ENCODE data around the gene COL23A1.

- TF ChIP-seq, protein P1, sequence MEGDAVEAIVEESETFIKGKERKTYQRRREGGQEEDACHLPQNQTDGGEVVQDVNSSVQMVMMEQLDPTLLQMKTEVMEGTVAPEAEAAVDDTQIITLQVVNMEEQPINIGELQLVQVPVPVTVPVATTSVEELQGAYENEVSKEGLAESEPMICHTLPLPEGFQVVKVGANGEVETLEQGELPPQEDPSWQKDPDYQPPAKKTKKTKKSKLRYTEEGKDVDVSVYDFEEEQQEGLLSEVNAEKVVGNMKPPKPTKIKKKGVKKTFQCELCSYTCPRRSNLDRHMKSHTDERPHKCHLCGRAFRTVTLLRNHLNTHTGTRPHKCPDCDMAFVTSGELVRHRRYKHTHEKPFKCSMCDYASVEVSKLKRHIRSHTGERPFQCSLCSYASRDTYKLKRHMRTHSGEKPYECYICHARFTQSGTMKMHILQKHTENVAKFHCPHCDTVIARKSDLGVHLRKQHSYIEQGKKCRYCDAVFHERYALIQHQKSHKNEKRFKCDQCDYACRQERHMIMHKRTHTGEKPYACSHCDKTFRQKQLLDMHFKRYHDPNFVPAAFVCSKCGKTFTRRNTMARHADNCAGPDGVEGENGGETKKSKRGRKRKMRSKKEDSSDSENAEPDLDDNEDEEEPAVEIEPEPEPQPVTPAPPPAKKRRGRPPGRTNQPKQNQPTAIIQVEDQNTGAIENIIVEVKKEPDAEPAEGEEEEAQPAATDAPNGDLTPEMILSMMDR (IDR thresholded peaks at IDR 0.05): no peak
- no peak for TF ChIP-seq POLR2A (IDR thresholded peaks at IDR 0.05)
Measured at GRCh38 chr5:178338126-178338749, 252.0 kb downstream of the COL23A1 start.

All from lower leg skin (tissue), 3 donors.